Loucy (cell line): ENCODE data around the gene PHYHIPL.
"Not testable (repeated sequence)": the region's sequence is repeated elsewhere in the genome, so short reads cannot be mapped to it uniquely, and the experiment has no call there.

ENCODE experiments used
- CTCF ChIP-seq: fragments of 200-600 bp; sonication (generic); conservative IDR thresholded peaks from 2 replicates; pipeline ENCODE4 v1.5.1; 2014; ENCODE audit warnings: mild to moderate bottlenecking, antibody characterized with exemption, low read length
- EZH2phosphoT487 ChIP-seq: fragments of 200-600 bp; IDR thresholded peaks from 2 replicates; pipeline ENCODE4 v1.6.1; 2018; ENCODE audit warnings: antibody characterized with exemption, mild to moderate bottlenecking, moderate library complexity, borderline replicate concordance

DNA sequence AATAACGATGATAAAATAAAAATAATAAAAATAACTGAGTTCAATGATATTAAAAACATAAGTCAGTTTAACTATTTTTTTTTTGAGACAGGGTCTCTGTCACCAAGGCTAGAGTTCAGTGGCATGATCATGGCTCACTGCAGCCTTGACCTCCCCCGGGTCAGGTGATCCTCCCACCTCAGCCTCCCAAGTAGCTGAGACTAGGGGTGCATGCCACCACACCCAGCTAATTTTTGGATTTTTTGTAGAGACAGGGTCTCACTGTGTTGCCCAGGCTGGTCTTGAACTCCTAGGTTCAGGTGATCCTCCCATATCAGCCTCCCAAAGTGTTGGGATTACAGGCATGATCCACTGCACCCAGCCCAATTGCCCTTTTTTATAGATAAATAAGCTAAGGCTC, 47.2 kb downstream of the PHYHIPL start:
- not testable (repeated sequence) for TF ChIP-seq CTCF, EZH2phosphoT487
